Stimulated activated naive CD8-positive, alpha-beta T cell treated with anti-CD3 and anti-CD28 coated beads, Interleukin-15, amount 100 ng/mL, for 72 hours (primary cell): Measurements from ENCODE around the gene C2orf49.

Source experiments
- ATAC-seq: fragments of 150-1000 bp; cut with Tn5 transposase; 2 replicates; pipeline ENCODE4 v1.10.0; 2021; ENCODE audit warnings: mild to moderate bottlenecking, moderate library complexity
- DNase-seq, 2 donors: peaks; one replicate each; pipeline ENCODE4 v3.0.0; 2021 to 2022
- H3K27ac Mint-ChIP-seq, 2 donors: one replicate each; pipeline ENCODE4 v1.8.0; 2022; ENCODE audit warnings: mild to moderate bottlenecking in 2 of 2, mixed read lengths in 2 of 2, moderate library complexity in 2 of 2
- H3K27me3 Mint-ChIP-seq: one replicate; pipeline ENCODE4 v1.8.0; 2022; ENCODE audit warnings: mixed read lengths
- H3K4me1 Mint-ChIP-seq: one replicate; pipeline ENCODE4 v1.8.0; 2022; ENCODE audit warnings: mild to moderate bottlenecking, mixed read lengths
- H3K4me3 Mint-ChIP-seq, 2 donors: one replicate each; pipeline ENCODE4 v1.8.0; 2022; ENCODE audit warnings: mild to moderate bottlenecking in 2 of 2, mixed read lengths in 2 of 2, moderate library complexity in 1 of 2
- H3K9me3 Mint-ChIP-seq, 2 donors: one replicate each; pipeline ENCODE4 v1.8.0; 2022; ENCODE audit warnings: mixed read lengths in 2 of 2

Gene C2orf49

DNA sequence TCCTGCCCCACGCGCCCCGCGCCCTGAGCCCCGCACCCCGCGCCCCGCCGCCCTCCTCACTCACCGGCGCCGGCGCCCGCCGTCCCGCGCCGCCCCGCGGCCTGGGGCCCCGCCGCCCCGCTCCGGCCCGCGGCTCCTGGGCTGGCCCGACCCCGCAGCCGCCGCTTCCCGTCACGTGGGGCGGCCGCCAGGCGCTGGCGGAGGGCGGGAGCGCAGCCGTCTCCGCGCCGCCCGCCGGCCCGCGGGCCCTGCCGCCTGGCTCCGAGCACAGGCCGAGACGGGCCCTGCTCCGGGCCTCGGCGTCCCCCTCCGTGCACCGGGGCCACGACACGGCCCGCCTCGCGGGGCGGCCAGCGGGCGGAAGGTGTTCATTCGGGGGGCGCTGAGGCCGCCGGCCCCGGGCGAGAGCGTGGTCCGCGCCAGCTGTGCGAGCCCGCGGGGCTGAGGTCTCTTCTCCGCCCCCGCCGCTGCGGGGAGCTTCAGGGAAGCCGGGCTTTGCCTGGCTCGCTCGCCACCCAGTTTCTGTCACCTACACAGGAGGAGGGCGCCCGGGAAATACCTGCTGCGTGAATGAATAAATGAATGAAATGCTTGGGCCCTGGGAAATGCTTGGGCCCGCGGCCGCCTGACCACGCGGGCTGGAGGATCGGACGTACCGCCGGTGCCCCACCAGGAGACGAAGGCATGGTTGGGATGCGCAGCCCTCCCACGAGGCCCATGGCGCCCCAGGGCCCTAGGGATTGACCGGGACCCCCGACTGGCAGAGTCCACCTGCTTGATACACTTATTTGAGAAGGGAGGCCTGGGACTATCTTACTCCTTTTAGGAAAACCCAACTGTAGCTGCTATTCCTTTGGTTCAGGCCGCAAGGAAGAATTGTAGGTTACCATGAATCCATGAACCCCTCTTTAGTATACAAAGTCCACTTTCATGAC, 7.5 kb upstream of the C2orf49 start, which contains the start of gene TGFBRAP1:
TGFBRAP1 (minus strand) TSS at position 175 of the 935 bp plus-strand sequence. CDS start 21,434 bp downstream, outside the sequence.
- ATAC-seq (peak; percentile 89), DNase-seq (peak; percentile 67 to 70)
- H3K27ac Mint-ChIP-seq, result peak within 1 kb of the TSS; percentile 98 to 99
- H3K27me3 Mint-ChIP-seq, result no peaks in the 10 kb centered on the region
- H3K4me3 Mint-ChIP-seq, result peak within 1 kb of the TSS; percentile 91 to 96
- peaks cover 46% of the 10 kb centered on the region for H3K4me1 Mint-ChIP-seq
- H3K9me3 Mint-ChIP-seq, result no peaks in the 10 kb centered on the region

DNA sequence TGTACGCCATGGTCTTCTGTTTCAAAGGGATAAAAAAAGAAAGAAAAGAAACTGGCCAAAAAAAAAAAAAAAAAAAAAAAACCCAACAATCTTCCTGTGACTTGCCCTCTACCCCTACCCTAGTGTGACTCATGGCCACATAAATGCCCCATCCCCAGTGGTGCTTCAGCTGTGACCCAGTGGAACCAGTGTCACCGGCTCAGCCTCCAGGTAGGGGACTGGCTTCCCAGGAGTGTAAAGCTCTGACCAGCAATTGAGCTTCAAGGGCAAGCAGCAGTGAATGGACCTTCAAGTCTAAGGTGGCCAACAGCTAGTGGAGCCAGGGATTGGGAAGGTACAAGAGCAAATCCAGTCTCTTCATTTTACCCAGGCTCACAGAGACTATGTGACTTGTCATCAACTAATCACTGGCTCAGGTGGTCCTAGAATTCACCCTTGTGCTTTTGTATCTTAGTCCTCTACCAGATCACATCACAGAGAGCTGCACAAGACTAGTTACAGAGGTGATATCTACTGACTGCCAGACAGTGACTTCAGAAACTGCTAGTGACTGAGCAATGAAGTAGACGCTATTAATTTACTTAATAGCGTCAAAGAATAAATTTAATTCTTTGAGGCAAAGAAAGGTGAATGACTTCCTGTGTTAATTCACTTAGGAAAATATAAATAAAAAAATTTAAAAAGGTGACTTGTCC, 6.5 kb upstream of the C2orf49 start:
- peak overlapping the region; percentile 90 to 91 for H3K4me3 Mint-ChIP-seq
- H3K9me3 Mint-ChIP-seq, result no peaks in the 10 kb centered on the region
- ATAC-seq, result no peak
- H3K4me1 Mint-ChIP-seq, result peaks cover 46% of the 10 kb centered on the region
- no peak for DNase-seq
- H3K27ac Mint-ChIP-seq, result peak overlapping the region; percentile 98 to 99
- H3K27me3 Mint-ChIP-seq, result no peaks in the 10 kb centered on the region

DNA sequence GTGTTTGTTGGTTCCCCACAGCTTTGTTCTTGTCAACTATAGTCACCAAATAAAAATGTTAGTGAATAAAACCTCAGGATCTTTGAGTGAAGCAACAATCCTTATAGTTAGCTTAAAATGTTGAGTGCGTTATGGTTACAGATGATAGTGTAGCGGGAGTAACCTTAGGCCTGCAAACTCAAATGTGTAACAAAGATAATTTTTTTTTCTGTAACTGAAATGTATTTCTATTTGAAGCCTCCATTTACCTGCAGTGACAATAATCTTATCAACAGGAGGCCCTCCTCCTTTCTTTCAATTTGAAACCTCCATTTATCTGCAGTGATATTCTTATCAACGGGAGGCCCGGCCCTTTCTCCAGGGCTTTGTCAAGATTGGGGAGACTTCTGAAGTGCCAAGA, 3.1 kb upstream of the C2orf49 start:
- Mint-ChIP-seq H3K27me3 (no peaks in the 10 kb centered on the region), H3K9me3 (no peaks in the 10 kb centered on the region), H3K27ac (no peak overlapping the region), H3K4me1 (peaks cover 41% of the 10 kb centered on the region), H3K4me3 (no peak overlapping the region)
- no peak for ATAC-seq
- DNase-seq, result no peak

DNA sequence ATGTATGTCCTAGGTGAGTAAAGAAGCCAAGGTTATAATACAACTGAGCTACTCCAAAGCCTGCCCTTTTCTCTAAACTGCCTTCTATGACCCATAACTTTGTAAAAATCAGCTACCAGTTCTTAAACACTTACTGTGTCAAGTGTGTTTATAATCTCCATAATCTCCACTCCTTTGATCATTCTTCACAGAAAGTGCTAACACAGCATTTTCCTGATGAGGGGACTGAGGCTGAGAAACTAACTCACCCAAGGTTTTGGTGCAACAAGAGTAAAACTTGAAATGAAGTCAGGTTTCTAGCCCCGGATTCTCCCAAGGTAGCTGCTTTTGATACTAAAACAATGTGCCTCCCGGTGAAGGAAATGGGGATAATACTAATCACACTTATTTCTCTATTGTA, 1.9 kb upstream of the C2orf49 start:
- Mint-ChIP-seq H3K4me1 (peaks cover 42% of the 10 kb centered on the region), H3K9me3 (no peaks in the 10 kb centered on the region), H3K27me3 (no peaks in the 10 kb centered on the region), H3K4me3 (no peak overlapping the region), H3K27ac (no peak overlapping the region)
- no peak for DNase-seq
- no peak for ATAC-seq

DNA sequence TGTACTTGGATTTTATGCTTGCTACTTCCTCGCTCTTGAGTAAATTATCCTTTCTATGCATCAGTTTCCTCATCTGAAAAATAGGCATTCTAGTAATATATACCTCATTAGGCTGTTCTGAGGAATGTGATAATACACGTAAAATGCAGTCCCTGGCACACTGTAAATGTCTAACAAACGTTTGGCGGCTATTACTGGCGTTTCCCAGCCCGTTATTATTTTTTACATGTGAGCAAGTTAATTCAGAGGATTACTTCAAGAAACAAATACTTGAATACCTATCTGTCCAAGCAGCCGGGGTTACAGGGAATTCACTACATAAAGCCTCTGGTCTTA, 586 bp upstream of the C2orf49 start:
- Mint-ChIP-seq H3K4me1 (peaks cover 37% of the 10 kb centered on the region), H3K4me3 (peak overlapping the region; percentile 98 to 100), H3K27me3 (no peaks in the 10 kb centered on the region), H3K27ac (peak overlapping the region; percentile 100), H3K9me3 (no peaks in the 10 kb centered on the region)
- ATAC-seq (no peak), DNase-seq (no peak)

DNA sequence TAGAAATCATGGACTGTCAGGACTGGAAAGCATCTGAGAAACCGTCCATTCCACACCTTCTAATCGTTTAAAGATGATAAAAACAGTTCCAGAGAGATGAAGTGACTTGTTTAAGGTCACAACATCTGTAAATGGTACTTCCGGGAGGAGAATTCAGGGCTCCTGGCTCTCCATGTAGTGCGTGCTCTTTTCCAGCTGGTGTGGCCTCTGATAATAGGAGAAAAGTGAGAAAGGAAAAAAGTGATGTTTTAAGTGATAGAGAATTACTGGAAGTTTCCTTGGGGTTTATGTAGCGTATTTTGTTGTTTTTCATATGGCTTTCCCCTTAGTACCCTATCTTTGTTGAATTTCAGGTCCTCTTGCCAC, 663 bp downstream of the C2orf49 start:
- Mint-ChIP-seq H3K27me3 (no peaks in the 10 kb centered on the region), H3K9me3 (no peaks in the 10 kb centered on the region), H3K4me1 (peaks cover 37% of the 10 kb centered on the region), H3K4me3 (peak overlapping the region; percentile 98 to 100), H3K27ac (peak overlapping the region; percentile 91 to 96)
- no peak for DNase-seq
- no peak for ATAC-seq

DNA sequence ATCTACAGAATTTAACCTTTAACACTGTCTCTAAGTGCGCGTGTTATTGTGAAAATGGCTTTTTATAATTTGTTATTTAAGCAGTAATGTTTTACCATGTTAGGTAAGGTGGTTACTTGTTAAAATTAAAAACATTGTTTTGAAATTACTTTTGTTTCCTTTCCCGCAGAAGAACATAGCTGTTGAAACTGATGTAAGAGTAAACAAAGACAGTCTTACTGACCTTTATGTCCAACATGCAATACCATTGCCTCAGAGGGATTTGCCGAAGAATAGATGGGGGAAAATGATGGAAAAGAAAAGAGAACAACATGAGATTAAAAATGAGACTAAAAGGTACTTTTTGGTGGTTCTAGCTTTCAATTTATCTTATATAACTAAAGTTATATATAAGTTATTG, 2.1 kb downstream of the C2orf49 start:
- Mint-ChIP-seq H3K9me3 (no peaks in the 10 kb centered on the region), H3K4me3 (peak overlapping the region; percentile 98 to 100), H3K27me3 (no peaks in the 10 kb centered on the region), H3K4me1 (peaks cover 37% of the 10 kb centered on the region), H3K27ac (no peak overlapping the region)
- ATAC-seq, result no peak
- DNase-seq, result no peak

DNA sequence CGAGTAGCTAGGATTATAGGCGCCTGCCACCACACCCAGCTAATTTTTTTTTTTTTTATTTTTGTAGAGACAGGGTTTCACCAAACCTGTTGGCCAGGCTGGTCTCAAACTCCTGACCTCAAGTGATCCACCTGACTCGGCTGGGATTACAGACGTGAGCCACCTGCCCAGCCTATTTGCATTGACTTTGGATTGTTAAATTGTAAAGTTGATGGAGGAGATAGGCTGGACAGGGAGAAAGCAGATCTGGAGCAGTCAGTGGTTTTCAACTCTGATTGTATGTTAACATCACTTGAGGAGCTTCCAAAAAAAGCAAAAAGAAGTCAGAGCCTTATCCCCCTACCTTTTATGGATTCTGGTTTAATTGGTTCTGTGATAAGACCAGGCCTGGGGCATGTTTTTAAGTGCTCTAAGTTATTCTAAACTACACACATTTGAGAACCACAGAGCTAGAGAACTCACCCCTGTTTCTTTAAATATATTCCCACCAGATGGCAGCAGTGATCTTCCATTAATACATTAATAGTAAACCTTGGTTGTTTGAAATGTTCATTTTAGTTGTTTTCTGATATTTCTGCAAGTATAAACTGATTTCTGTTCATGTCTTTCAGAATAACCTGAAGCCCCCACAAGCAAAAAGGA, 7.5 kb downstream of the C2orf49 start:
- no peak overlapping the region for H3K4me3 Mint-ChIP-seq
- no peaks in the 10 kb centered on the region for H3K9me3 Mint-ChIP-seq
- no peaks in the 10 kb centered on the region for H3K27me3 Mint-ChIP-seq
- ATAC-seq (no peak), DNase-seq (no peak)
- peaks cover 5% of the 10 kb centered on the region for H3K4me1 Mint-ChIP-seq
- H3K27ac Mint-ChIP-seq, result no peak overlapping the region

DNA sequence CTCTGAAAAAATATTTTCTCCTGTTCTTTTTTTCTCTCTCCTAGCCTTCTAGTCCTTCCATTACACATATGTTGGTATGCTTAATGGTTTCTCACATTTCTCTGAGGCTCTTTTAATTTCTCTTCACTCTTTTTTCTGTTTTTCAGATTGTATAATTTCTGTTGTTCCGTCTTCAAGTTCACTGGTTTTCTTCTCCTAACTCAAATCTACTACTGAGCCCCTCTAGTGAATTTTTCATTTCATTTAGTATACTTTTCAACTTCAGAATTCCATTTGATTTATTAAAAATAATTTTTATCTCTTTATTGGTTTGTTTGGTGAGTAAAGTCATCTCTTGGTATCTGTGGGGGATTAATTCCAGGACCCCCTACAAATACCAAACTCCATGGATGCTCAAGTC, 19.8 kb downstream of the C2orf49 start:
- ATAC-seq (no peak), DNase-seq (no peak)
- Mint-ChIP-seq H3K27ac (no peak overlapping the region), H3K4me1 (peaks cover 14% of the 10 kb centered on the region), H3K9me3 (peaks cover 5 to 8% of the 10 kb centered on the region in 2 donors), H3K27me3 (no peaks in the 10 kb centered on the region), H3K4me3 (no peak overlapping the region)

DNA sequence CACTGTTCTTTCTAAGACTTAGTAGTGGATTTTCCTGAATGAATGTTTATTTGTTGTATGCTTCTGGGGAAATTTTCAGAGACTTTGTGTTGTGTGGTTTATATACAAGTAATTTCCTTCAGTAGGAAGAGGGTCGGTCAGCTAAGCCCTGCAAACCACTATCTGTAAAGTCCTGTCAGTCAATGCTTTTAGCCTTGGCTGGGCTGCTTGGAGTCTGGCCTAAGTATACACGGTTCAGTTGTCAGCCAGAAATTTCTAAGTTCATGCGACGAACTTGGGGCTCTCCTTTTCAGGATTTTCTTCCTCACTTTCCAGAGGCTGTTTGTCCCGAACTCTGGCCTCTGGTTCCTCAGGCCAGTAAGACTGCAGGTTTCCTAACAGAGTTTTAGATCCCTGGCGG, 21.3 kb downstream of the C2orf49 start:
- Mint-ChIP-seq H3K9me3 (peaks cover 5 to 8% of the 10 kb centered on the region in 2 donors), H3K27ac (no peak overlapping the region), H3K27me3 (no peaks in the 10 kb centered on the region), H3K4me1 (peaks cover 14% of the 10 kb centered on the region), H3K4me3 (no peak overlapping the region)
- no peak for ATAC-seq
- no peak for DNase-seq

DNA sequence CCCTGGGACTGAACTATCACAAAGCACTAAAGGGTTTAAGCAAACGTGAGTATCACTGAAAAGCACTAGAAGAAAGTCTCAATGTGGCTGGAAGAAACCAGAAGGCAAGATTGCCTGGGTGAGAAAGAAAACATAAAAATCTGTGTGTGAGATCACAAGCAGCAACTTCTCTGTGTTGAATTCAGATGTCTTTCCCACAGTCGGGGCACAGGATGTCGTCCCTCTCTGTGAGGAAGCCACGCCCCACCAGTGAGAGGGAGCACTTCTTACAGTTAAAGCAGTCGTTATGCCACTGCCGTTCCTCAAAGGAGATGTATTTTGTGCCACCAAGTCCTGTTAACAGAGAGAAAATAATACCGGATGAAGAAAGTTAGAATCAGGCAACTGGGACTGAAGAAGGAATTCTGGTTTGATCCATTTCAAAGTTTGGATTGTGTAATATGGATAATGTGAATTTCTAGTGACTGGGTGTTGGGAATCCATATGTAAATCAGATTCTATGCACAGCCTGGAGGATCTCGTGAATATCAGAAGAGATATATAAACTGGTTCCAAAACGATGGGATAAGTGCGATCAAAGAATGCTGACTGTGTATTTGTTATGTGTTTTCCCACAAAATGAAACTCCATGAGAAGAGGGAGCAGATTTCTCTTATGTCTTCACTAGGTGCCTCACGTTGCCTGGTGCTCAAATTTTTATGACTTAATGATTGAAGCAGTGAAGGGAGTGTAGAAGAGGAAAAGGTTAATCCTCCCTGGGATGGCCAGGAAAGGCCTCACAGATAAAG, 24.0 kb downstream of the C2orf49 start:
- Mint-ChIP-seq H3K4me1 (peaks cover 14% of the 10 kb centered on the region), H3K9me3 (peaks cover 5% of the 10 kb centered on the region in 2 donors), H3K4me3 (no peak overlapping the region), H3K27me3 (no peaks in the 10 kb centered on the region), H3K27ac (peak overlapping the region; percentile 38 to 62)
- DNase-seq (no peak), ATAC-seq (no peak)

DNA sequence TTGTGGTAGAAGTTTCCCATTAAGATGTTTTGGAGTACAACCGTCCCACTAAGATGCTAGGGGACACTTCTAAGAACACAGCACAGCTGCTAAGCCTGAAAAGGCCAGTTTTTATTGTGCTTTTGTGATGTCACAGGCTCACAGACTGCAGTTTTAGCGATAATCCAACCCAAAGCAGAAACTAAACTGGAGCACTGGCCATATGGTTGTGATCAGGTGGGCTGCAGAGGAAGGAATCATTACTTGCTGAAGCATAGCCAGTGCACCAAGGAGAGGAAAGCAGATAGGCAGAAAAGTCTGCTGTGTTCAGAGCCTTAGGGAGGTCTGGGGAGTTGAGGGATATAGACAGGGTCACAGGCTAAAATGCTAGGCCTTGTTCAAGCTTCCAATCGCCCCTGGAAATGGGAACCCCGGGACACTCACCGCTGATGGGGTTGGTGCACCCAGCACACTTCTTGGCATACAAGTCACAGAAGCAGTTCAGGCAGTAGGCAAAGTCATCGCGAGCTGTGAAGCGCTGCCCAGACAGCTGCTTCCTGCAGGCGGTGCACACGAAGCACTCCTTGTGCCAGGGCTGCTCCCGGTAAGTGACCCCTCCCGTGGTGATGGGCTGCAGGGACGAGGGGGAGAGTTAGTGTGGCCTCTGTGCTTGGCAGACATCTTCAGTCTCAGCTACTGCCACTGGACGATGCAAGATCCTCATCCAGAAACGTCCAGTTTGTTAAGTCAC, 25.7 kb downstream of the C2orf49 start:
- Mint-ChIP-seq H3K27ac (no peak overlapping the region), H3K27me3 (no peaks in the 10 kb centered on the region), H3K4me3 (no peak overlapping the region), H3K4me1 (peaks cover 14% of the 10 kb centered on the region), H3K9me3 (no peaks in the 10 kb centered on the region)
- DNase-seq, result no peak
- ATAC-seq, result no peak

DNA sequence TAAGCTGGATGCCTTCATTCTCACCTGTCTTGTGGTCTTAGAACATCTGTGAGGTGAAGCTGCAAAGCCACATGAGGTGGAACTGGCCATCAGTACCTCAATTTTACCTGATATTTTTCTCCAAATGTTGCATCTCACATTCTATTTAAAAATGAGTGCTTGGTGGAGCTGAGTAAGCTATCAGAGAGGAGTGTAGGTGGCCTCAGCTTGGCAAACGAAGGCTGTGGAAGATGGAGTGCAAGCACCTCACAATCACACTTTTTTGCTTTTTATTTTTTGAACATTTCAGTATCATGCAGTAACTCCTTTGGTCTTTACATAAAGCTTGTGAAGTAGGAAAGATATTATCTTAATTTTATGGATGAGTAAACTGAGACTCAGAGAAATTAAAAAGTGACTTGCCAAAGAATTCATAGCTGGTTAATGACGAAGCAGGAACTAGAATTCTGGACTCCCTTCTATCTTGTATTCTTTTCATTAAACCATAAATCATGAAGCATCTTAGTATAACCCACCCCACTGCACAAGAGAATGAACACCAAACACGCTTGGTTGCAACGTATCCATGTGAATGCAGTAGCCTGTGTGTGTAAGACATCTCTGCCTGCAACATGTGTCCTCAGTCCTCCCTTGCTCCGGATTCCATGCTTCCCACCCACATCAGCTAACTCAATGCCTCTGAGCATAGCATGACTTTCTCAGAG, 27.2 kb downstream of the C2orf49 start:
- no peaks in the 10 kb centered on the region for H3K9me3 Mint-ChIP-seq
- no peak for ATAC-seq
- DNase-seq, result no peak
- H3K4me1 Mint-ChIP-seq, result peaks cover 18% of the 10 kb centered on the region
- H3K4me3 Mint-ChIP-seq, result no peak overlapping the region
- H3K27me3 Mint-ChIP-seq, result peaks cover 3% of the 10 kb centered on the region
- peak overlapping the region in 1 of 2 donors; percentile 86 for H3K27ac Mint-ChIP-seq

DNA sequence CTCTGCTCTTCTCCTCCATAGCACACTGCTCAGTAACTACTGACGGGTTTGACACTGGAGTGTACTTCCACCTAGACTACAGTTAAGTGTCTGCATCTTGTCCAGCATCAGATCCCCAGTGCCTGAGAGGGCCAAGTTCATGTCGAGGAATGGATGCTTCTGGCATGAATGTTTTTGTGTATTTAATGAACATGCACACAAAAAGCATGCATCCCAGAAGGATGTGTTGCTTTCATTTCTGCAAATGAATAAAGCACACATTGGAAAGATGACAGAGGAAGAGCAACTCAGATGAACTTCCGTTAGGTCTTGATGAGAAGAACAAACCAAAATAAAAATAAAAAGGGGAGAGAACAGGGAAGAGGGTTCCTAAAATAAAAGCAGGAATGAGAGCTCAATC, 27.9 kb downstream of the C2orf49 start:
- H3K4me1 Mint-ChIP-seq, result peaks cover 24% of the 10 kb centered on the region
- H3K9me3 Mint-ChIP-seq, result no peaks in the 10 kb centered on the region
- DNase-seq (no peak), ATAC-seq (no peak)
- no peak overlapping the region for H3K4me3 Mint-ChIP-seq
- peak overlapping the region in 1 of 2 donors; percentile 86 for H3K27ac Mint-ChIP-seq
- H3K27me3 Mint-ChIP-seq, result peaks cover 9% of the 10 kb centered on the region
